ENCODE measurements around the gene SCOC. TPM values are rescaled to one million over a fixed set of nuclear protein-coding genes. Genes with fewer than 3 reads are reported as not detected.

Gene SCOC
- total and polyA plus RNA-seq, 4 donors = 38.5 to 101 (median 47.5) TPM

DNA sequence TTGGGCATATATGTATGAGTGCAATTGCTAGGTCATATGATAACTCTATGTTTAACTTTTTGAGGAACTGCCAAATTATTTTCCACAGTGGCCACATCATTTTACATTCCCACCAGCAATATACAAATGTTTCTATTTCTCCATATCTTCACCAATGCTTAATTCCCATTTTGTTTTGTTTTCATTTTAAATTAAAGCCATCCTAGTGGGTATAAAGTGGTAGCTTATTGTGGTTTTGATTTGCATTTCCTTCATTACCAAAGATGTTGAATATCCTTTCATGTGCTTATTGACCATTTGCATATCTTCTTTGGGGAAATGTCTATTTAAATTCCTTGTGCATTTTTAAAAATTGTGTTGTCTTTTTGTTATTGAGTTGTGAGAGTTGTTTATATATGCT is 36.7 kb upstream of the SCOC start:
- Histone ChIP-seq H3K4me1 (ENCODE audit: control insufficient read depth in 1 of 2, insufficient read depth in 2 of 2, low read length in 2 of 2) (no peaks in the 10 kb centered on the region), H3K27me3 (ENCODE audit: control insufficient read depth in 1 of 2, insufficient read depth in 2 of 2, low read length in 1 of 2) (no peaks in the 10 kb centered on the region), H3K9me3 (ENCODE audit: control insufficient read depth, low read length) (no peaks in the 10 kb centered on the region), H3K4me3 (ENCODE audit: low read length in 2 of 2) (no peak overlapping the region), H3K36me3 (ENCODE audit: control insufficient read depth in 1 of 2, insufficient read depth in 2 of 2, low read length in 1 of 2) (no peaks in the 10 kb centered on the region), H3K27ac (ENCODE audit: low read depth in 1 of 2, low read length in 2 of 2) (no peak overlapping the region)
- intact Hi-C loops (cut with DNase I) = no loop called here
- DNase-seq = no peak
- no peak for ATAC-seq (ENCODE audit: low FRiP score)

DNA sequence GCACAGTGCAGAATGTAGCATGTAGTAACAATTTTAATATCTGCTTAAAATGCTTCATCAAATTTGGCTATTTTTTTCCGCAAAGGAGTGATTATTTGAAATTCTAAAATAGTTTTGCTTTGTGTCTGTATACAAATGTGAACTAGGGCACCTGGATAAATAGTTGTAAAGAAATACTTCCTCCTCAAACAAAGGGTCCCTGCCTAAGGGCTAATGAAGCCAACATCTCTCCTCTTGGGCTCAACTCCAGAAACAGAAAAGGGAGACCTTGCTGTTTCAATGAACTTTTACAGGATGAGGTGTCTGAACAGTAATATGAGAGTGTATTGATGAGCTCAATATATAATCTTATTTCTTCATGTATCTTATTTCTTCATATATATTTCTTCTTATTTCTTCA is 30.8 kb upstream of the SCOC start:
- H3K27me3 ChIP-seq (ENCODE audit: control insufficient read depth in 1 of 2, insufficient read depth in 2 of 2, low read length in 1 of 2) = no peaks in the 10 kb centered on the region
- ATAC-seq (ENCODE audit: low FRiP score) = no peak

DNA sequence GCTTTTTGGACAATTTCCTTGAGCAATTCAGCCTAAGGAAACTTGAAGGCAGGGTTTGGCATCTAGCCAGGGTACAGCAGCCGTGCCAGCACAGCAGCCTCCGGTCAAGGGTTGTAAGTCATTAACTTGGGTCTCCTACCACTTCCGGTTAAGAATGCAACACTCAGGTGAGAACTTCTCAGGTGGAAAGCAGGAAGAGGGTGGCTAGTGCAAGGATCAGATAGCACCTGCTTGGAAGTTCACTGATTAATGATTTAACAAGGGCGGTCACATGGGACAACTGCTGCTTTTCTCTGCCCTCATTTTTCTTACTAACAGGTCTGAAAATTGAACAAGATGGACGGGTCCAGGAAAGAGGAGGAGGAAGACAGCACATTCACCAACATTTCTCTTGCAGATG is 30.1 kb upstream of the SCOC start:
- Histone ChIP-seq H3K27me3 (ENCODE audit: control insufficient read depth in 1 of 2, insufficient read depth in 2 of 2, low read length in 1 of 2) (no peaks in the 10 kb centered on the region), H3K4me1 (ENCODE audit: control insufficient read depth in 1 of 2, insufficient read depth in 2 of 2, low read length in 2 of 2) (peaks cover 0 to 1% of the 10 kb centered on the region in 2 donors), H3K9me3 (ENCODE audit: control insufficient read depth, low read length) (no peaks in the 10 kb centered on the region), H3K27ac (ENCODE audit: low read depth in 1 of 2, low read length in 2 of 2) (no peak overlapping the region), H3K4me3 (ENCODE audit: low read length in 2 of 2) (no peak overlapping the region), H3K36me3 (ENCODE audit: control insufficient read depth in 1 of 2, insufficient read depth in 2 of 2, low read length in 1 of 2) (no peaks in the 10 kb centered on the region)
- DNase-seq (no peak), ATAC-seq (ENCODE audit: low FRiP score) (no peak)
- WGBS, 2 donors = 12 to 14% methylated on average over 5 of the region's 5 CpGs
- intact Hi-C loops (cut with DNase I) = no loop called here

More for the DNA sequence above, 30.8 kb upstream of the SCOC start:
- Histone ChIP-seq H3K4me1 (ENCODE audit: control insufficient read depth in 1 of 2, insufficient read depth in 2 of 2, low read length in 2 of 2) (peaks cover 0 to 1% of the 10 kb centered on the region in 2 donors), H3K9me3 (ENCODE audit: control insufficient read depth, low read length) (no peaks in the 10 kb centered on the region), H3K36me3 (ENCODE audit: control insufficient read depth in 1 of 2, insufficient read depth in 2 of 2, low read length in 1 of 2) (no peaks in the 10 kb centered on the region), H3K27ac (ENCODE audit: low read depth in 1 of 2, low read length in 2 of 2) (no peak overlapping the region), H3K4me3 (ENCODE audit: low read length in 2 of 2) (no peak overlapping the region)
- DNase-seq = no peak
- WGBS, 2 donors = 92 to 93% methylated on average over 1 of the region's 1 CpG
- intact Hi-C loops (cut with DNase I) = no loop called here

DNA sequence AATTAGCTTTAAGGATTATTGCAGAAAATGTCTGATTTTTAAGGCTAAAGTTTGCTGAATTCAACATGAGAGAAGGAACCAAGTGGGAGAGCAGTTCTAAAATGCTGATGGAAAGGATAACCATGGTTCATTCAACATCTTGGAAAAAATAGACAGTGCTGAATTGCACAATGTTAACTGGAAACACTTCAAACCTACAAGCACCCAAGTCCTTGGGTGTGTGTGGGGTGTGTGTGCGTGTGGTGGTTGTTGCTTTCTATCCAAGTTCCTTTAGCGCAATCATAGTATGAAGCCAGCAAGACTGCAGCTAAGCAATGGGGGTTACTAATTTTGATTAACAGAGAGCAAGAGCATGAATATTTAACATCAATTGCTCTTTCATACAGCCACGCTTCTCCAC is 29.3 kb upstream of the SCOC start:
- H3K27me3 ChIP-seq (ENCODE audit: control insufficient read depth in 1 of 2, insufficient read depth in 2 of 2, low read length in 1 of 2) = no peaks in the 10 kb centered on the region
- H3K36me3 ChIP-seq (ENCODE audit: control insufficient read depth in 1 of 2, insufficient read depth in 2 of 2, low read length in 1 of 2) = no peaks in the 10 kb centered on the region
- H3K27ac ChIP-seq (ENCODE audit: low read depth in 1 of 2, low read length in 2 of 2) = no peak overlapping the region
- no peak for ATAC-seq (ENCODE audit: low FRiP score)
- H3K4me3 ChIP-seq (ENCODE audit: low read length in 2 of 2) = no peak overlapping the region
- WGBS, 2 donors = 77 to 82% methylated on average over 3 of the region's 3 CpGs
- intact Hi-C loops (cut with DNase I) = no loop called here
- no peaks in the 10 kb centered on the region for H3K9me3 ChIP-seq (ENCODE audit: control insufficient read depth, low read length)
- H3K4me1 ChIP-seq (ENCODE audit: control insufficient read depth in 1 of 2, insufficient read depth in 2 of 2, low read length in 2 of 2) = peaks cover 0 to 1% of the 10 kb centered on the region in 2 donors
- DNase-seq = no peak

DNA sequence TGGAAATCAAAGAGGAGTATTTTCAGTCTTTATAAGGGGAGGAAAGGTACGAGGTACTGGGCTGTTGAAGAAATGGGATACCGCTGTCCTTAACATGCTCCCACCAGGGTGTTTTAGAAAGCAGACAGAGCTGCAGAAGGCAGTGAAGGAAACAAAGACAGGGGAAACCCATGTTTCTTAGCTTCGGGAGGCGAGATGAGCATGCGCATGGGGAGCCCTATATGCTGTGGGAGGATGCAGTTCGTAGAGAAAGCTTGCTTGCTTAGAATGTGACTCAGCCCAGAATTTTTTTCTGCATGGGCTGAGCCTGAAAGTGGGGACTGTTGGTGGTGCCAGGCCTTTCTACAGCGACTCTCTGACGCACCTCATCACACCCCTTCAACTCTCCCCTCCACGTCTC is 28.8 kb upstream of the SCOC start:
- H3K36me3 ChIP-seq (ENCODE audit: control insufficient read depth in 1 of 2, insufficient read depth in 2 of 2, low read length in 1 of 2) = no peaks in the 10 kb centered on the region
- ATAC-seq (ENCODE audit: low FRiP score) (no peak), DNase-seq (no peak)
- intact Hi-C loops (cut with DNase I) = no loop called here
- no peak overlapping the region for H3K4me3 ChIP-seq (ENCODE audit: low read length in 2 of 2)
- 75 to 80% methylated on average over 9 of the region's 9 CpGs for WGBS, 2 donors
- no peak overlapping the region for H3K27ac ChIP-seq (ENCODE audit: low read depth in 1 of 2, low read length in 2 of 2)
- H3K9me3 ChIP-seq (ENCODE audit: control insufficient read depth, low read length) = no peaks in the 10 kb centered on the region
- no peaks in the 10 kb centered on the region for H3K27me3 ChIP-seq (ENCODE audit: control insufficient read depth in 1 of 2, insufficient read depth in 2 of 2, low read length in 1 of 2)
- peaks cover 0 to 1% of the 10 kb centered on the region in 2 donors for H3K4me1 ChIP-seq (ENCODE audit: control insufficient read depth in 1 of 2, insufficient read depth in 2 of 2, low read length in 2 of 2)

DNA sequence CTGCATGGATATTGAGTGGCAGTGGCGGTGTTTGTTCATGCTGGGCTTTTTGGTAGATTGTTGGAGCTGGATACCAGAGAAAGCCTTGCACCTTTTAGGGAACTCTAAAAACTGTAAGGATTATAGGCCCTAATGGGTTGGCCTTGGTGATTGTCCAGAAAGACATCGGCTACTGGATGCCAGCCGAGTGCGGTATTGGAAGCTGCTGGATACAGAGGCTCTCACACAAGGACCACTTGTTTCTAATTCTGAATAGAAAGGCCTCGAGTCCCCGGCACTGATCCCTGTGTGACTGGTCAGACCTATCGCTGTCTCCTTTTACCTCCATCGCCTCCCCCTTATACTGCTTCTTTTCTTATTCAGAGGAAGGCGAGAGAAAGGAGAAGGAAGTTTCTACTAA is 27.3 kb upstream of the SCOC start:
- no peak for ATAC-seq (ENCODE audit: low FRiP score)

DNA sequence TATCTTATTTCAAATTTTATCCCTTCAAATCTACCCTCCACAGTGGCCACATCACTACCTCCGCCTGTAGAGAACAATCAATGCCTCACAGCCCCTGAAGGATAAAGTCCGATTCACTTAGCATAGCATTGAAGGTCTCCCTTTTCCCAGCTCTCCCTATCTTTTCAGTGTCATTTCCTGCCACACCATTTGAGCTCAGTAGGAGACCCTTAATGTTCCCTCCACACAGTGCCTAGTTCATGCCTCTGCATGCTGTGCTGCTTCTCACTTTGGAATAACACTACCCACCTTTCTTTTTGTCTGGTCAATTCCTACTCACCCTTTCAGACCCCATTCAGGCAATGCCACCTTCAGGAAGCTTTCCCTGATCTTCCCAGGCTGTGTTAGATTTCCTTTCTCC is 23.6 kb upstream of the SCOC start:
- no peak overlapping the region for H3K4me3 ChIP-seq (ENCODE audit: low read length in 2 of 2)
- ATAC-seq (ENCODE audit: low FRiP score) (no peak), DNase-seq (no peak)
- H3K27ac ChIP-seq (ENCODE audit: low read depth in 1 of 2, low read length in 2 of 2) = no peak overlapping the region
- no peaks in the 10 kb centered on the region for H3K9me3 ChIP-seq (ENCODE audit: control insufficient read depth, low read length)
- 81% methylated on average over 2 of the region's 2 CpGs for WGBS, 2 donors
- peaks cover 0 to 1% of the 10 kb centered on the region in 2 donors for H3K36me3 ChIP-seq (ENCODE audit: control insufficient read depth in 1 of 2, insufficient read depth in 2 of 2, low read length in 1 of 2)
- no peaks in the 10 kb centered on the region for H3K4me1 ChIP-seq (ENCODE audit: control insufficient read depth in 1 of 2, insufficient read depth in 2 of 2, low read length in 2 of 2)
- H3K27me3 ChIP-seq (ENCODE audit: control insufficient read depth in 1 of 2, insufficient read depth in 2 of 2, low read length in 1 of 2) = no peaks in the 10 kb centered on the region
- intact Hi-C loops (cut with DNase I) = no loop called here

More for the DNA sequence above, 27.3 kb upstream of the SCOC start:
- DNase-seq = no peak
- 89 to 92% methylated on average over 9 of the region's 9 CpGs for WGBS, 2 donors
- Histone ChIP-seq H3K36me3 (ENCODE audit: control insufficient read depth in 1 of 2, insufficient read depth in 2 of 2, low read length in 1 of 2) (no peaks in the 10 kb centered on the region), H3K4me3 (ENCODE audit: low read length in 2 of 2) (no peak overlapping the region), H3K4me1 (ENCODE audit: control insufficient read depth in 1 of 2, insufficient read depth in 2 of 2, low read length in 2 of 2) (peaks cover 0 to 1% of the 10 kb centered on the region in 2 donors), H3K27me3 (ENCODE audit: control insufficient read depth in 1 of 2, insufficient read depth in 2 of 2, low read length in 1 of 2) (no peaks in the 10 kb centered on the region), H3K27ac (ENCODE audit: low read depth in 1 of 2, low read length in 2 of 2) (no peak overlapping the region), H3K9me3 (ENCODE audit: control insufficient read depth, low read length) (no peaks in the 10 kb centered on the region)
- intact Hi-C loops (cut with DNase I) = no loop called here

DNA sequence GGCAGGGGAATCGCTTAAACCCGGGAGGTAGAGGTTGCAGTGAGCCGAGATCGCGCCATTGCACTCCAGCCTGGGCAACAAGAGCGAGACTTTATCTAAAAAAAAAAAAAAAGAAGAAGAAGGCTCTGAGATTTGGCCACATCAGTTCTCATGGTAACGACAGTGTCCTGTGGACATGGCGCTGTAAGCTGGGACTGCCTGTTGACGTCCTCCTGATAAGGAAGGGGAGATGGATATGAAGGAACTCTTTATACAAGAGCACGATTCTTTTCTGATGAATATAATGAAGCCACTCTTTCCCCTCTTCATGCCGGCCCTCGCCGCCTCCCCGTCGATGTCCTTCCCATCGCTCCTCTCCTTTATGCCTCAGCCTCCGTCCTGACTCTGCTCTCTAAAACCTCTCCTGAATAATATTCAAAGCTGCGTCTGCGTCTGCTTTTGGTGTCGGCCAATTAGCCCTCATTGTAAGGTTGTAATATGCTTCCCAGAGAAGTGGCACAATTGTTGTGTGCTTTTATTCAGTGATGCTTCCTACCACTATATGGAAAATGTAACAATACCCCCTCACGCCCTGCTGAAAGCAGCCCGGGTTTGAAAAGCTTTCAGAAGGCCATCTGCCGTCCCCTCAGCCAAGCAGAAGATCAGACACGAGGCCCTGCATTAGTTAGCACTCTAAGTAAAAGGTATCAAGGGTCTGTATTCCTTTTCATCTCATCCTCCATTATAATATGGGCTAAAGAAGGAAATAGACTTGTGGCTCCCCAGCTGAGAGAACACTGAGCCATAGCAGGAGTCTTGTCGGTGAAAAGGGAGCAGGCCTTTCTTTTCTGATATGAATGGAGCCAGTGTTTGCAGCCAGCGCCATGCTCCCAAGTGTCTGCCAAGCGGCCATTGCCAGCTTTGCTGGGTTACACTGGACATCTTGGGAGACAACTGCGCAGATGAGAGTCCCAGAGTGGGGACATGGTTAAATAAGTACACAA is 22.1 kb upstream of the SCOC start:
- ATAC-seq (ENCODE audit: low FRiP score) (no peak), DNase-seq (no peak)
- no peaks in the 10 kb centered on the region for H3K27me3 ChIP-seq (ENCODE audit: control insufficient read depth in 1 of 2, insufficient read depth in 2 of 2, low read length in 1 of 2)
- no peak overlapping the region for H3K27ac ChIP-seq (ENCODE audit: low read depth in 1 of 2, low read length in 2 of 2)
- WGBS, 2 donors = 89% methylated on average over 28 of the region's 28 CpGs
- H3K36me3 ChIP-seq (ENCODE audit: control insufficient read depth in 1 of 2, insufficient read depth in 2 of 2, low read length in 1 of 2) = peaks cover 0 to 1% of the 10 kb centered on the region in 2 donors
- H3K4me3 ChIP-seq (ENCODE audit: low read length in 2 of 2) = no peak overlapping the region
- H3K4me1 ChIP-seq (ENCODE audit: control insufficient read depth in 1 of 2, insufficient read depth in 2 of 2, low read length in 2 of 2) = no peaks in the 10 kb centered on the region
- intact Hi-C loops (cut with DNase I) = no loop called here
- H3K9me3 ChIP-seq (ENCODE audit: control insufficient read depth, low read length) = no peaks in the 10 kb centered on the region

DNA sequence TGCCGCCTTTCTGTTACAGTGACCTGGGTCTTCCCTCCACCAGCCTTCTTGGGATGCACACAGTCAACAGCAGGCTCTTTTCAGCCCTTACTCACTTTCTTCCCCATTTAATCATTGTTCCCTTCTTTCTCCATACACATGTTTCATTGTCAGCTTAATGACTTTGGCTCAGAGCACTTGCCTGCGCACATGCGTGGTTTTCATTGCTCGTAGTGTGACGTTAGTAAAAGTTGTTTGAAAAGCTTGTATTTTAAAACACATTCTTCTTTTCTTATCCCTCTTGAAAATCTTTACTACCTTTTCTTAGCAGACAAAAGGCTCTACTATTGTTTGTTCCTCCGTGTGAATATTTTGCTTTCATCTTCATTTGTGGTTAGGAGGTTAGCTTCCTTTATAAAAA is 19.7 kb upstream of the SCOC start:
- Histone ChIP-seq H3K4me3 (ENCODE audit: low read length in 2 of 2) (no peak overlapping the region), H3K9me3 (ENCODE audit: control insufficient read depth, low read length) (no peaks in the 10 kb centered on the region), H3K4me1 (ENCODE audit: control insufficient read depth in 1 of 2, insufficient read depth in 2 of 2, low read length in 2 of 2) (no peaks in the 10 kb centered on the region), H3K27ac (ENCODE audit: low read depth in 1 of 2, low read length in 2 of 2) (no peak overlapping the region), H3K36me3 (ENCODE audit: control insufficient read depth in 1 of 2, insufficient read depth in 2 of 2, low read length in 1 of 2) (peaks cover 0 to 1% of the 10 kb centered on the region in 2 donors), H3K27me3 (ENCODE audit: control insufficient read depth in 1 of 2, insufficient read depth in 2 of 2, low read length in 1 of 2) (no peaks in the 10 kb centered on the region)
- 79% methylated on average over 6 of the region's 6 CpGs for WGBS, 2 donors
- intact Hi-C loops (cut with DNase I) = no loop called here
- no peak for ATAC-seq (ENCODE audit: low FRiP score)
- no peak for DNase-seq

Data from aorta (tissue), 5 donors.